Measurements from ENCODE around the gene TTC7B.

- TF ChIP-seq, protein P1, sequence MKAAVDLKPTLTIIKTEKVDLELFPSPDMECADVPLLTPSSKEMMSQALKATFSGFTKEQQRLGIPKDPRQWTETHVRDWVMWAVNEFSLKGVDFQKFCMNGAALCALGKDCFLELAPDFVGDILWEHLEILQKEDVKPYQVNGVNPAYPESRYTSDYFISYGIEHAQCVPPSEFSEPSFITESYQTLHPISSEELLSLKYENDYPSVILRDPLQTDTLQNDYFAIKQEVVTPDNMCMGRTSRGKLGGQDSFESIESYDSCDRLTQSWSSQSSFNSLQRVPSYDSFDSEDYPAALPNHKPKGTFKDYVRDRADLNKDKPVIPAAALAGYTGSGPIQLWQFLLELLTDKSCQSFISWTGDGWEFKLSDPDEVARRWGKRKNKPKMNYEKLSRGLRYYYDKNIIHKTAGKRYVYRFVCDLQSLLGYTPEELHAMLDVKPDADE (IDR thresholded peaks at IDR 0.05): no peak
- TF ChIP-seq CTCF (conservative IDR thresholded peaks at IDR 0.05; ENCODE audit: low read depth in 2 of 2): no peak
- TF ChIP-seq EZH2phosphoT487 (IDR thresholded peaks at IDR 0.05; ENCODE audit: unreplicated experiment): no peak
- TF ChIP-seq POLR2AphosphoS5 (IDR thresholded peaks at IDR 0.05; ENCODE audit: low read depth): no peak
- TF ChIP-seq REST (IDR thresholded peaks at IDR 0.05; ENCODE audit: unreplicated experiment): no peak
- TF ChIP-seq EZH2 (IDR thresholded peaks at IDR 0.05; ENCODE audit: low read depth, unreplicated experiment): no peak
- TF ChIP-seq NANOG (IDR thresholded peaks at IDR 0.05; ENCODE audit: borderline replicate concordance): no peak
- TF ChIP-seq ZNF114 (CRISPR knock-in tag; IDR thresholded peaks at IDR 0.05): no peak
- TF ChIP-seq CREB1 (CRISPR knock-in tag; IDR thresholded peaks at IDR 0.05; ENCODE audit: low read depth): no peak
- no peak for TF ChIP-seq STAT1 (IDR thresholded peaks at IDR 0.05; ENCODE audit: unreplicated experiment)
- TF ChIP-seq ZNF462 (CRISPR knock-in tag; IDR thresholded peaks at IDR 0.05): no peak
- no peak for TF ChIP-seq JUNB (IDR thresholded peaks at IDR 0.05; ENCODE audit: unreplicated experiment)
- TF ChIP-seq ZNF331 (CRISPR knock-in tag; IDR thresholded peaks at IDR 0.05; ENCODE audit: low read depth): no peak
These were observed 326.1 kb downstream of the TTC7B start for GRCh38 chr14:90489916-90490719.

All from GM23338 (cell line).